ENCODE data around the gene LDLRAD4. TPM values are rescaled to one million over a fixed set of nuclear protein-coding genes. Genes with fewer than 3 reads are reported as not detected.

Gene LDLRAD4
- total and polyA plus RNA-seq, 12 donors, result 3.9 to 64.5 (median 36.0) TPM

- intact Hi-C loops (cut with DNase I), result loop anchor here (5.0 to 10.0 kb wide), 2 partner anchors 310 to 417 kb away; no protein-coding TSS in a partner anchor
- Histone ChIP-seq H3K36me3 (replicated peaks in 1 of 2) (no peaks in the 10 kb centered on the region), H3K9me3 (replicated peaks in 1 of 3) (no peaks in the 10 kb centered on the region), H3K27me3 (no peaks in the 10 kb centered on the region), H3K4me3 (peak overlapping the region; percentile 23 to 91 (median 68)), H3K27ac (peak overlapping the region in 4 of 5 donors; percentile 76 to 93 (median 88)), H3K4me1 (replicated peaks in 1 of 2) (peaks cover 28 to 47% of the 10 kb centered on the region in 2 donors)
- DNase-seq, result peak; percentile 67 to 83 (median 72)
- 0 to 1% (median 0%) methylated on average over 27 to 64 of the region's 64 CpGs; no CpG with 5 or more reads in 1 of the 4 donors for WGBS, 4 donors
- TF ChIP-seq POLR2A (IDR thresholded peaks at IDR 0.05) (peak; percentile 27 to 59), CTCF (IDR thresholded peaks at IDR 0.05) (peak in 1 of 6 experiments; percentile 28)
These were observed 1.0 kb upstream of the LDLRAD4 start for GRCh38 chr18:13217466-13217961.

GRCh38 chr18:13217971-13218367, 591 bp upstream of the LDLRAD4 start:
- Histone ChIP-seq H3K4me1 (replicated peaks in 1 of 2) (peaks cover 33 to 52% of the 10 kb centered on the region in 2 donors), H3K27ac (peak overlapping the region; percentile 4 to 93 (median 85)), H3K4me3 (peak overlapping the region; percentile 23 to 91 (median 60)), H3K36me3 (replicated peaks in 1 of 2) (no peaks in the 10 kb centered on the region), H3K27me3 (no peaks in the 10 kb centered on the region), H3K9me3 (replicated peaks in 1 of 3) (no peaks in the 10 kb centered on the region)
- DNase-seq, result peak in 6 of 7 donors; percentile 34 to 63 (median 54)
- intact Hi-C loops (cut with DNase I), result loop anchor here (5.0 to 10.0 kb wide), 2 partner anchors 309 to 417 kb away; no protein-coding TSS in a partner anchor
- TF ChIP-seq CTCF (IDR thresholded peaks at IDR 0.05), result no peak
- no peak for TF ChIP-seq POLR2A (IDR thresholded peaks at IDR 0.05)
- WGBS, 4 donors, result 1 to 6% (median 1%) methylated on average over 7 to 53 of the region's 53 CpGs; no CpG with 5 or more reads in 1 of the 4 donors

GRCh38 chr18:13218997-13219396, 437 bp downstream of the LDLRAD4 start:
- peaks cover 41 to 62% of the 10 kb centered on the region in 2 donors for H3K4me1 ChIP-seq (replicated peaks in 1 of 2)
- no peaks in the 10 kb centered on the region for H3K9me3 ChIP-seq (replicated peaks in 1 of 3)
- peak overlapping the region; percentile 27 to 91 (median 60) for H3K4me3 ChIP-seq
- H3K27me3 ChIP-seq, result no peaks in the 10 kb centered on the region
- no peak for TF ChIP-seq POLR2A (IDR thresholded peaks at IDR 0.05)
- TF ChIP-seq CTCF (IDR thresholded peaks at IDR 0.05), result no peak
- H3K27ac ChIP-seq, result peak overlapping the region in 4 of 5 donors; percentile 76 to 93 (median 88)
- H3K36me3 ChIP-seq (replicated peaks in 1 of 2), result no peaks in the 10 kb centered on the region
- DNase-seq, result peak in 2 of 7 donors; percentile 23 to 55
- 12 to 22% (median 14%) methylated on average over 15 of the region's 15 CpGs for WGBS, 4 donors
- intact Hi-C loops (cut with DNase I), result loop anchor here (5.0 to 10.0 kb wide), 2 partner anchors 308 to 416 kb away; no protein-coding TSS in a partner anchor

GRCh38 chr18:13219593-13220159, 1.1 kb downstream of the LDLRAD4 start:
- Histone ChIP-seq H3K4me1 (replicated peaks in 1 of 2) (peaks cover 41 to 65% of the 10 kb centered on the region in 2 donors), H3K27ac (peak overlapping the region in 4 of 5 donors; percentile 47 to 90 (median 84)), H3K9me3 (replicated peaks in 1 of 3) (no peaks in the 10 kb centered on the region), H3K27me3 (no peaks in the 10 kb centered on the region), H3K36me3 (replicated peaks in 1 of 2) (no peaks in the 10 kb centered on the region), H3K4me3 (peak overlapping the region in 1 of 4 donors; percentile 91)
- DNase-seq, result no peak
- WGBS, 4 donors, result 26 to 40% (median 31%) methylated on average over 4 of the region's 4 CpGs
- TF ChIP-seq CTCF (IDR thresholded peaks at IDR 0.05) (no peak), POLR2A (IDR thresholded peaks at IDR 0.05) (no peak)
- intact Hi-C loops (cut with DNase I), result loop anchor here (5.0 to 10.0 kb wide), 3 partner anchors 38 to 415 kb away; no protein-coding TSS in a partner anchor
